Activated CD4-positive, alpha-beta T cell treated with anti-CD3 and anti-CD28 coated beads, Interleukin-2, amount 50 U/mL, for 1 hour (primary cell): ENCODE measurements around the gene LMAN1.

Experiments
- DNase-seq: peaks from one replicate; pipeline ENCODE4 v3.0.0-alpha.2; 2020

Gene LMAN1

GRCh38 chr18:59359576-59359952 lies 499 bp upstream of the LMAN1 start:
- no peak for DNase-seq

DNA sequence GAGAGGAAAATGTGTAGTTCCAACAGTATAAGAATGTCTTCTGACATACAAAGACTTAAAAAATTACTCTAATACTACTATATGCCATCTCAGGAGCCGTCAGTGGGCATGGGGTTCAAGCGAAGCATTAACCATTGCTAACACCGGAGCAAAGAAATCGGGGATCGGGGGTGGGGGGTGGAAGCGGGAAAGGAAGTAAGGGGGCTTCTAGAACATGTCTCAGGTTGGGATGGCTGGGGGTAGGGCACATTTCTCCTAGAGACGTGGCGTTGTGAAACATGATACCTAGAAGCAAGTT lies 702 bp downstream of the LMAN1 start:
- DNase-seq, result no peak

- DNase-seq, result no peak
These were observed 1.1 kb downstream of the LMAN1 start for GRCh38 chr18:59357928-59358327.

DNA sequence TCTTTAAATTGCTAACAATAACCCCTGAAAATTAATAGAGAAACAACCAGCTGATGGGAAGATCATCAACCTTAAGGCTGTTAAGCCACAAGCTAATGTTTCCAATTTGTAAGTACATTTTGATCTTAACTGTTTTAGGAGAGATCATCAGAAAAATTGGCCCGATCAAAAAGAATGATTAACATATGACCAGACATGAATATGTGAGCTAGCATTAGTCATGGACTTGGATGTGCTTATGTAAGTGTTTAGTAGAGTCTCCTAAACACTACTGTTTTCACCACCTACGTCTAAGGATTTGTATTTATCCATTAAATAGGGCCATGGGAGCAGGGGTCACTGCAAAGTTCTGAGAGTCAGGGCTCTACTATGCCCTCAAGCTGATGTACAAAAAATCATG lies 4.3 kb downstream of the LMAN1 start:
- DNase-seq, result no peak

DNA sequence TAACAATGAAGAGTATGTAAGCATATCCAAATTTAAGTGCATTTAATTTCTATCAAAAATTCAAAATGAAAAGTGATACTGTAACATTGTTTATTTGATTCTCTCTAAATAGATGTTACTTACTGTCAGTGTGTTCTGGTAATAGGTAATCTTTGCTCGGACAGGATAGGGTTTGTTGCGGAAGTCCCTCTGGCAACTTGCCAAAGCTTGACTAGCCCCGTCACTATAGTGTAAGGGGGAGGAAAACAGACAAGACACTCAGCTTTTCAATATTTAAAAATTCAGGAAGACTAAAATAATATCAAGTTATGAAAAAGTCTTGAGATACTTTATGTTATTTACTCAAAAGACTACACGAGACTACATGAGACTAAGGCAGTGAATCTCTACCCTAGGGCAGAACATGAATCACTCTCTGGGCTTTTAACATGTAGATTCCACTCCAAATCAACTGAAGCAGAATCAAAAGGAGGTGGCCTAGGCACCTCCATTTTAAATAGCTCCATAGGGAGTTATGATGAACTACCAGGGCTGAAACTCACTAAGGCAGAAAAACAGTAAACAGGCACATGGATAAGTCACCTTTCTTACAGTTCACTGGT lies 5.9 kb downstream of the LMAN1 start:
- DNase-seq, result no peak

DNA sequence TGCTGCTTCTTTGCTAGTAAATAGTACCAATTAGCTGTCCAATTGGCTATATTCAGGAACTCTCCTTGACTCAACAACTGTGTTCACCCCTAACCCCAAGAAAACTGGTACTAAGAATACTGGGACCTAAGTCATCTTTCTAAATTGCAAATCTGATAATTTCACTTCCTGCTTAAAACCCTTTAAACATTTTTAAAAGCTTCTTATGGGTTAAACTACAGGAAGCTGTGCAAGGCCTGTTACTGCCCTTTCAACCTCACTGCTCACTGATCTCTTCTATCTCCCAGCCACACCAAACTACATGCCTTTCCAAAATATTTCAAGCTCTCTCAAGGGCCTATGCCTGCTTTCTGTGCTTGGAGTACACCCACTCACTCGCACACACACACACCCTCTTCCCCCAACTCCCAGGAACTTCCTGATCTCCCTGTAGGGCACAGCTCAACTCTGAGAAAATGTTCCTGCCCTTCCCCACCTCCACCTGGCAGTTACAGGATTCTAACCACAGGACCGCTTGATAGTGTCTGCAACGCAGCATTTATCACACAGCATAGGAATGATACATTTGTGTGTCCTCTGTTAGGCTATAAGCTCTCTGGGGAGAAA lies 6.7 kb downstream of the LMAN1 start:
- DNase-seq, result no peak

- DNase-seq, result no peak
These were observed 13.5 kb downstream of the LMAN1 start for GRCh38 chr18:59345556-59345955.

- DNase-seq, result no peak
These were observed 14.1 kb downstream of the LMAN1 start for GRCh38 chr18:59344996-59345395.

GRCh38 chr18:59343926-59344325 lies 15.1 kb downstream of the LMAN1 start:
- no peak for DNase-seq

- no peak for DNase-seq
These were observed 18.2 kb downstream of the LMAN1 start for GRCh38 chr18:59340817-59341216.

DNA sequence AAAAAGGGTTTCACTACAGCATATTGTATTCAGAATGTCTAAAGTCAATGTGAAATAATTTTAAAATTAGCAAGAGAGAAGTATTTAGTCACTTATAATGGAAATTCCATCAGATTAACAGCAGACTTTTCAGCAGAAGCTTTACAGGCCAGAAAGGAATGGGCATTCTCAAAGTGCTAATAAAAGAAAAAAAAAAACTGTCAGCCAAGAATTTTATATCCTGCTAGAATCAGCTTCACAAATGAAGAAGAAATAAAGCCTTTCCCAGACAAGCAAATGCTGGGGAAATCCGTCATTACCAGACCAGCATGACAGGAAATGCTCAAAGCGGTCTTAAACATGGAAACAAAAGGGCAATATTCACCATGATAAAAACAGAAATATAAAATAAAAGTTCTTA lies 18.8 kb downstream of the LMAN1 start:
- DNase-seq, result no peak

GRCh38 chr18:59332986-59333385 lies 26.1 kb downstream of the LMAN1 start:
- DNase-seq, result no peak

DNA sequence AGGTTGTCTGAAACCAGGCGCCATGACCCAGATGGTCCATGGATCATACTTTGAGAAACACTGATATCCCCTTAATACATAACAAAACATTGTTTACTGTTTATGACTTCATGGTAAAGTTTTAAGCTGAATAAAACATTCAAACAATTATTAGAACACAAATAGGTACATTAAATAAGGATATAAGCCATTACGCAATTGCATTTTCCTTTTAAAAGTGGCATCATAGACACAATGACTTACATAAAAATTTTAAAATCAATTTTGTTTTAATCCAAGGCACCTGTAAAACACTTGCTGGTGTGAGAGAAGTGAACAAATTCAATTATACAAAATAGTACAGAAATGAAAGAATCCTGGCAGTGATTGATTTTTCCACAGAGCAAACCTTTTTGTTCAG lies 30.4 kb downstream of the LMAN1 start:
- DNase-seq, result no peak

DNA sequence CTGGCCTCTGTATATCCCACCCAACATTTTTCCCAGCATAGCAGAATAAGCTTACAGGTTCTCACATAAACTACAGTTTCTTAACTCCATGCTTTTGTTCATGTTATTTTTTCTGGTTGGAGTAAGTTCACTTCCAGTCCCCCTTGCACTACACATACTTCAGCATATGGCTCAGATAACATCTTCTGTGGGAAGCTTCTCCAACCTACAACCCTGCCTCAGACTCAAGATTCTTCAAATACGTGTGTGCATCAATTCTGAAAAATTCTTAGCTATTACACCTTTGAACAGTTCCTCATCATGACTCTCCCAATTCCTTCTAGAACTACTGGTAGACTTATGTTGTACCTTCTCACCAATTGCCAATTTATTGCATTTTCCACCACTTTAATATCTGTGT lies 33.1 kb downstream of the LMAN1 start:
- DNase-seq, result no peak

GRCh38 chr18:59324623-59324971 lies 34.5 kb downstream of the LMAN1 start:
- no peak for DNase-seq

DNA sequence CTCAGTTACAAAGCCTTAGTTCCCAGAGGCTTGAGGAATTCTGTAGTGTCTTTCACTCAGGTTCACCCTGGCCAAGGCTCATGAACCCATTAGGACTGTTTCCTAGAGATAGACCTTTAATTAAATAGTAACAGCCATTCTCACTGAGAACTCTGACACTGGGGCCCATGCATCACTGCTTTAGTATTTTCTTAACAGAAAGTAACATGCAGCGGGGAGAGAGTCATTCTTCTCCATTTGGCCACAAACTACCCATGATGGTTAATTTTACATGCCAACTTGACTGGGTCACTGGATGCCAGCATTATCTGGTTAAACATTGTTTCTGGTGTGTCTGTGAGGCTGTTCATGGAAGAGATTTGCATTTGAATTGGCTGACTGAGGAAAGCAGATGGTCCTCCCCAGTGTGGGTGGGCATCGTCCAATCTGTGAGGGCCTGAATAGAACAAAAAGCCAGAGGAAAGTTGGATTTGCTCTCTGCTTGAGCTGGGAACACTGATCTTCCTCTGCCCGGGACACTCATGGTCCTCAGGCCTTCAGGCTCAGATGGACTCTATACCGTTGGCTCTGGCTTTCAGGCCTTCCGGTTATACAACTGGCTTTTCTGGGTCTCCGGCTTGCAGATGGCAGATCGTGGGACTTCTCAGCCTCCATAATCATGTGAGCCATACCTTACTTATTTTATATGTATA lies 35.0 kb downstream of the LMAN1 start:
- no peak for DNase-seq

DNA sequence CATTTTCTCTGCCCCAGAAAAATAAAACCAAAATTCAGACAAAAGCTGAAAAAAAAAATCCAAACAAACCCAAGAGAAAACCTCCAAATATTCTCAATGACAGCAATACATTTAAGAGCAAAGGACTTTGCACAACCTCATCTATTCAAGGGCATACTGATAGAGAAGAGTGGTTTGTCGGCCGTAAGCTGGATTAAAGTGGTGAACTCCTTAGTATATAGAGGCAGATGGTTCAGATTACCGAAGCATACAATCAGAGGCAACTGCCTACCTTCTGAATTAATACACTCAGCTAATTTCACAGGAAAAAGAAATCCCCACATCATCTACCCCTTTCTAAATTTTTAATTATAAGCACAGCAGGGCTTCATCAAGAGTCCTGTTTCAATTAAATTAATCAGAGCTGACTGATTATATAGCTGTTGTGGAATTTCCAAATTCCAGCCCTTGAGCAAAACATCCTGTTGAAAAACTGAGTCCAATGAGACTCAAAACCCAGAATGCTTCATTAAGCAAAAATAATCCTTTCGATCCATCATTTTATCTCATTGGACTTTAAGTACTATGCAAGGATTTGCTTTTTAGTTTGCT lies 40.5 kb downstream of the LMAN1 start, which contains the start of gene CPLX4:
Gene CPLX4, minus strand, starts transcription at position 190 of the 591 bp plus-strand sequence. Its CDS starts 187 bp downstream, at position 3.
- no peak for DNase-seq

DNA sequence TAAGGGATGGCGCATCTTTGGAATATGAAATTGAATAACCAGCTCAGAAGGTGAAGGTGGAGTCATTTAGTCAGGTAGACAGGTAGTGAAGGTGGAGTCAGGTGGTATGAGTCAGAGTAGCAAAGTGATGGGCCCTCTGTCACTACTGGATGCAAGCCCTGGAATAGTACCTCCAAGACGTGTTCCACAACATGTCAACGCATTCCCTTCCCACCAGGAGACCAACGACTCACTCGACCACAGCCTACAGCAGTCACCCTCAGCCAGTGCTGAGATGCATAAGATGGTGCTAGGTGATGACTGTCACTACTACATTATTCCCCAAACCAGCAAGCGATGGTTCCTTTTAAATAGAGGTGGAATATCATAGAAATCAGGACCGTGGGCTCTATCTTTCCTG lies 47.4 kb downstream of the LMAN1 start:
- no peak for DNase-seq

DNA sequence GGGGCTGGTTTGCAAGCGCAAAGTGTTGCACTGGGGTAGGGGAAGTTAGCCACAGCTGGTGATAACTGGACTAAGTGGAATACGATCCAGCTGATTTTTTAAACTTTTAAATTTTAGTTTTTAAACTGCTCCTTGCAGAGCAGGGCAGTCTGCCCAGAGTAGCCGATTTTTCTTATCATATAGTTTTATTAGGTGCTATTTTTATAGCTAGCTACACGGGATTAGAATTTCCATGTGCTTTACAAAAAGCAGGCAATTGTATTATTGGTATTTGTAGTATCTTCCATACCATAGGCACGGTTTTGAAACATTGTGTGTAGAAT lies 50.2 kb downstream of the LMAN1 start:
- no peak for DNase-seq

- DNase-seq, result peak; percentile 62
These were observed 50.7 kb downstream of the LMAN1 start for GRCh38 chr18:59308248-59308937.

DNA sequence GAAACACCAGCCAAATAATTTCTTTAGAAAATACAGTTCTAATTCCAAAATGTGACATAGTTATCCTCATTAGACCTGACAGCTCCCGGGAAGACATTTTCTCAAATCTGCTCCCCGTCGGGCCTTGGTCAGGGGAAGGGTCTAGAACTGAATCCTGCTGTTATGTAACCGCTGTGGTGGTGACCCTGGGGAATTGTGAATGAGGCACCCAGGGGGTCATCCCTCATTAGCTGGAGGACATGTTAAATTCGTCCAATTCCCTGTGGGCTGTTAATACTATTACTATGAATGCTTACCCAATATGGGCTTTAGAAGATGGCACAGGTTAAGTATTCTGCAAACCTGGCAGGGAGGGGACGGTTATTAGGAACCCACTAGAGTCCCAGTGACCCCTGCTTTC lies 52.4 kb downstream of the LMAN1 start:
- no peak for DNase-seq

DNA sequence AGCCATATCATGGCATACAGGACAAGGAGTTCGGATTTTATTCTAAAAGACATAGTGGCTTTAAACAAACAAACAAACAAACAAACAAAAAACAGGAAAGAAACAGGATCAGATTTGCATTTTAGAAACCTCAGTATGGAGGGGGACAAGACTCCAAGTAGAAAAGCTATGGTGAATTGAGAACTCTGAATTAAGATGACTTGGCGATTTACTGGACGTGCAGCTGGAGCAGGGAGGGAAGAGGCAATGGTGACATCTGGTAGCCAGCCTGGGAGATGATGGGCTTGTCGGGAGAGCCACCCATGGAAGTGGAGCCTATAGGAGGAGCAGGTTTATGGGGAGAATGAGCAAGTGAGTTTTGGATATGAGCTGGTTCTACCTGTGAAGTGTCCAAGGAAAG lies 53.8 kb downstream of the LMAN1 start:
- no peak for DNase-seq

GRCh38 chr18:59303656-59304195 lies 55.3 kb downstream of the LMAN1 start:
- DNase-seq, result no peak

GRCh38 chr18:59303006-59303405 lies 56.1 kb downstream of the LMAN1 start:
- no peak for DNase-seq
